B cell (primary cell): ENCODE measurements around the gene NOL6. TPM values are rescaled to one million over a fixed set of nuclear protein-coding genes. Genes with fewer than 3 reads are reported as not detected.

Experiments used
- ATAC-seq: fragments of 200-7000 bp; cut with Tn5 transposase; one replicate; pipeline ENCODE4 v1.10.0; 2021; ENCODE audit warnings: low read depth, mild to moderate bottlenecking, moderate number of reproducible peaks, moderate library complexity
- CTCF ChIA-PET: fragments of 350-600 bp; sonication (Branson Sonifier 250); formaldehyde crosslinking; loops from one replicate; lab custom pipeline; 2021; ENCODE audit warnings: antibody characterized with exemption, inconsistent platforms; lab: Charles Lee
- POLR2A ChIA-PET: fragments of 350-600 bp; sonication (Branson Sonifier 250); formaldehyde crosslinking; loops from one replicate; lab custom pipeline; 2021; ENCODE audit warnings: antibody characterized with exemption; lab: Charles Lee
- DNase-seq: peaks from one replicate; pipeline ENCODE4 v3.0.0; 2013
- H2AFZ ChIP-seq: 2 replicates; pipeline ENCODE4 v1.6.1; 2012; ENCODE audit warnings: mild to moderate bottlenecking, low read depth, low read length; ENCODE audit not compliant: insufficient read depth, poor library complexity, severe bottlenecking
- H3K27ac ChIP-seq, 2 donors: 1 replicate in 1 of 2; 2 replicates in 1 of 2; pipeline ENCODE4 v1.5.1; 2012 to 2013; ENCODE audit warnings: low read length in 2 of 2, mild to moderate bottlenecking in 2 of 2, moderate library complexity in 1 of 2
- H3K27me3 ChIP-seq, 4 experiments: fragments of 200-600 bp in 1 of 4; sonication (generic) in 1 of 4; replicated peaks in 1 of 4; 1 replicate in 2 of 4; 2 replicates in 2 of 4; pipeline versions ENCODE4 v1.6.1 to v1.7.0; 2013 to 2016; ENCODE audit warnings: low read length in 3 of 4, mild to moderate bottlenecking in 2 of 4, mixed read lengths in 1 of 4, moderate library complexity in 1 of 4; ENCODE audit not compliant: insufficient read depth in 4 of 4, control insufficient read depth in 3 of 4; ENCODE audit errors: control extremely low read depth in 1 of 4
- H3K36me3 ChIP-seq, 2 experiments: replicated peaks in 1 of 2; 1 replicate in 1 of 2; 2 replicates in 1 of 2; pipeline versions ENCODE4 v1.6.1 to v1.7.1; 2013; ENCODE audit warnings: low read length in 1 of 2; ENCODE audit not compliant: insufficient read depth in 2 of 2, control insufficient read depth in 1 of 2; ENCODE audit errors: control extremely low read depth in 1 of 2, extremely low read depth in 1 of 2
- H3K4me1 ChIP-seq, 2 donors: fragments of 200-600 bp in 1 of 2; sonication (generic) in 1 of 2; 1 replicate in 1 of 2; 2 replicates in 1 of 2; pipeline versions ENCODE4 v1.5.1 to v1.6.1; 2013 to 2017; ENCODE audit warnings: low read length in 2 of 2; ENCODE audit not compliant: control insufficient read depth in 2 of 2, insufficient read depth in 2 of 2
- H3K4me2 ChIP-seq: replicated peaks from 2 replicates; pipeline ENCODE3; 2012; ENCODE audit warnings: mild to moderate bottlenecking, low read depth, low read length; ENCODE audit not compliant: poor library complexity, severe bottlenecking
- H3K4me3 ChIP-seq, 5 experiments: fragments of 200-600 bp in 1 of 5; sonication (generic) in 1 of 5; 1 replicate in 3 of 5; 2 replicates in 2 of 5; pipeline versions ENCODE4 v1.5.1 to v1.7.0; 2011 to 2016; ENCODE audit warnings: low read length in 4 of 5, mild to moderate bottlenecking in 4 of 5, low read depth in 2 of 5, control low read depth in 1 of 5, moderate library complexity in 1 of 5; ENCODE audit not compliant: insufficient read depth in 1 of 5; ENCODE audit errors: control extremely low read depth in 1 of 5, extremely low read depth in 1 of 5
- H3K79me2 ChIP-seq: fragments of 200-600 bp; sonication (generic); one replicate; pipeline ENCODE4 v1.6.0; 2016; ENCODE audit warnings: low read length; ENCODE audit not compliant: control insufficient read depth, insufficient read depth
- H3K9ac ChIP-seq: fragments of 200-600 bp; sonication (generic); 2 replicates; pipeline ENCODE4 v1.6.1; 2017; ENCODE audit warnings: mild to moderate bottlenecking, low read length, moderate library complexity
- H3K9me3 ChIP-seq, 3 donors: one replicate each; pipeline versions ENCODE4 v1.6.1 to v1.7.1; 2013; ENCODE audit warnings: low read length in 2 of 3; ENCODE audit not compliant: control insufficient read depth in 2 of 3, insufficient read depth in 1 of 3; ENCODE audit errors: control extremely low read depth in 1 of 3
- H4K20me1 ChIP-seq: 2 replicates; pipeline ENCODE4 v1.6.0; 2012; ENCODE audit warnings: mild to moderate bottlenecking, low read length; ENCODE audit not compliant: insufficient read depth, control insufficient read depth, poor library complexity, severe bottlenecking
- H3K27ac Mint-ChIP-seq: one replicate; pipeline ENCODE4 v1.8.0; 2021; ENCODE audit warnings: mixed read lengths
- H3K27me3 Mint-ChIP-seq: one replicate; pipeline ENCODE4 v1.8.0; 2021; ENCODE audit warnings: mixed read lengths
- H3K4me1 Mint-ChIP-seq: one replicate; pipeline ENCODE4 v1.8.0; 2021; ENCODE audit warnings: mixed read lengths
- H3K4me3 Mint-ChIP-seq: one replicate; pipeline ENCODE4 v1.8.0; 2021; ENCODE audit warnings: mixed read lengths
- H3K9me3 Mint-ChIP-seq: one replicate; pipeline ENCODE4 v1.8.0; 2022; ENCODE audit warnings: mixed read lengths; ENCODE audit not compliant: insufficient read depth
- CTCF ChIP-seq: fragments of 200-600 bp; IDR thresholded peaks from one replicate; pipeline ENCODE4 v1.8.0; 2022; ENCODE audit warnings: antibody characterized with exemption, mild to moderate bottlenecking
- EZH2 ChIP-seq: IDR thresholded peaks from 2 replicates; pipeline ENCODE4 v1.6.1; 2012; ENCODE audit warnings: borderline replicate concordance, low read depth, mild to moderate bottlenecking, moderate library complexity, low read length; ENCODE audit not compliant: insufficient read depth, poor library complexity, severe bottlenecking
- WGBS: methylation state at CpG from one replicate; pipeline ENCODE4 v1.1.5; 2013; ENCODE audit warnings: missing lambda C conversion rate; ENCODE audit not compliant: insufficient coverage; 5-methylcytosine and 5-hydroxymethylcytosine counted together
- intact Hi-C: fragments of 100-400 bp; cut with micrococcal nuclease; formaldehyde crosslinking; loops from one replicate; pipeline ENCODE4 v1.10.0; 2022
- polyA plus RNA-seq: library from polyadenylated mRNA; depleted of rRNA; stranded (reverse); fragments of >200 nt; gene quantifications from 2 replicates; pipeline ENCODE4 v1.2.3, GENCODE V29; 2012
- total RNA-seq, 2 donors: library from RNA; stranded (reverse); fragments of 120-200 nt in 1 of 2; gene quantifications; 1 replicate in 1 of 2; 2 replicates in 1 of 2; pipeline versions ENCODE4 v1.2.3 to v1.2.4, GENCODE V29; 2013 to 2022

Gene NOL6
- total and polyA plus RNA-seq, 2 donors (not counting 1 experiment from before 2014, with no cell fraction given): 31.8 to 40.1 TPM

- no peaks in the 10 kb centered on the region for H3K27me3 Mint-ChIP-seq
- CTCF ChIA-PET: no interaction called here
- H3K27ac Mint-ChIP-seq: no peak overlapping the region
These were observed 42.3 kb downstream of the NOL6 start for GRCh38 chr9:33431420-33431819.

GRCh38 chr9:33430942-33431341, 42.8 kb downstream of the NOL6 start:
- Histone ChIP-seq H3K4me3 (no peak overlapping the region), H3K9ac (no peak overlapping the region), H3K9me3 (no peaks in the 10 kb centered on the region), H3K4me1 (no peaks in the 10 kb centered on the region), H3K36me3 (no peaks in the 10 kb centered on the region), H3K79me2 (no peaks in the 10 kb centered on the region), H2AFZ (no peak overlapping the region), H4K20me1 (no peaks in the 10 kb centered on the region), H3K27me3 (peaks cover 0 to 3% (median 0%) of the 10 kb centered on the region in 4 experiments), H3K4me2 (no peak overlapping the region), H3K27ac (no peak overlapping the region)
- POLR2A ChIA-PET: no interaction called here
- CTCF ChIA-PET: no interaction called here
- no peak overlapping the region for H3K27ac Mint-ChIP-seq
- no peak for TF ChIP-seq EZH2
- TF ChIP-seq CTCF: no peak
- intact Hi-C loops: no loop called here
- WGBS: no CpG with 5 or more reads among the region's 1 CpG
- DNase-seq (no peak), ATAC-seq (no peak)
- no peaks in the 10 kb centered on the region for H3K9me3 Mint-ChIP-seq
- H3K4me3 Mint-ChIP-seq: no peak overlapping the region
- H3K27me3 Mint-ChIP-seq: no peaks in the 10 kb centered on the region
- no peaks in the 10 kb centered on the region for H3K4me1 Mint-ChIP-seq

More at GRCh38 chr9:33431420-33431819, 42.3 kb downstream of the NOL6 start:
- Histone ChIP-seq H2AFZ (no peak overlapping the region), H3K9ac (no peak overlapping the region), H3K4me2 (no peak overlapping the region), H3K27me3 (peaks cover 0 to 3% (median 0%) of the 10 kb centered on the region in 4 experiments), H3K36me3 (no peaks in the 10 kb centered on the region), H3K4me3 (no peak overlapping the region), H3K9me3 (no peaks in the 10 kb centered on the region), H3K27ac (no peak overlapping the region), H3K79me2 (no peaks in the 10 kb centered on the region), H4K20me1 (no peaks in the 10 kb centered on the region), H3K4me1 (no peaks in the 10 kb centered on the region)
- Mint-ChIP-seq H3K9me3 (no peaks in the 10 kb centered on the region), H3K4me1 (no peaks in the 10 kb centered on the region), H3K4me3 (no peak overlapping the region)
- POLR2A ChIA-PET: no interaction called here
- WGBS: no CpG with 5 or more reads among the region's 2 CpGs
- ATAC-seq (no peak), DNase-seq (no peak)
- intact Hi-C loops: no loop called here
- TF ChIP-seq EZH2 (no peak), CTCF (no peak)
